Middle frontal gyrus (tissue), 1 donor: Measurements from ENCODE around the gene GLIS2.

Source experiments
- DNase-seq: peaks from one replicate; pipeline ENCODE4 v3.0.0-alpha.2; 2015; ENCODE audit warnings: low spot score; ENCODE audit errors: extremely low spot score

The GLIS2 gene

GRCh38 chr16:4381072-4381934 is 65.4 kb downstream of the GLIS2 start:
- DNase-seq = no peak

GRCh38 chr16:4381935-4382794 is 66.3 kb downstream of the GLIS2 start:
- no peak for DNase-seq

- no peak for DNase-seq
Observed at GRCh38 chr16:4382795-4383357, 67.0 kb downstream of the GLIS2 start.

GRCh38 chr16:4383591-4384444 is 68.0 kb downstream of the GLIS2 start:
- DNase-seq = no peak

- no peak for DNase-seq
Observed at GRCh38 chr16:4384509-4384942, 68.7 kb downstream of the GLIS2 start.

- DNase-seq = no peak
Observed at GRCh38 chr16:4385066-4385788, 69.4 kb downstream of the GLIS2 start.

- DNase-seq = no peak
Observed at GRCh38 chr16:4385789-4386450, 70.1 kb downstream of the GLIS2 start.

- DNase-seq = no peak
Observed at GRCh38 chr16:4386451-4386805, 70.6 kb downstream of the GLIS2 start.

- DNase-seq = no peak
Observed at GRCh38 chr16:4386951-4387565, 71.2 kb downstream of the GLIS2 start.

- DNase-seq = no peak
Observed at GRCh38 chr16:4387781-4388180, 71.9 kb downstream of the GLIS2 start.

- DNase-seq = no peak
Observed at GRCh38 chr16:4388271-4389021, 72.6 kb downstream of the GLIS2 start.
